CMK (cell line): ENCODE results near the gene RAC2.

Experiments used
- DNase-seq: peaks from one replicate; pipeline ENCODE4 v3.0.0-alpha.2; 2010; ENCODE audit warnings: low read depth

The RAC2 gene

DNA sequence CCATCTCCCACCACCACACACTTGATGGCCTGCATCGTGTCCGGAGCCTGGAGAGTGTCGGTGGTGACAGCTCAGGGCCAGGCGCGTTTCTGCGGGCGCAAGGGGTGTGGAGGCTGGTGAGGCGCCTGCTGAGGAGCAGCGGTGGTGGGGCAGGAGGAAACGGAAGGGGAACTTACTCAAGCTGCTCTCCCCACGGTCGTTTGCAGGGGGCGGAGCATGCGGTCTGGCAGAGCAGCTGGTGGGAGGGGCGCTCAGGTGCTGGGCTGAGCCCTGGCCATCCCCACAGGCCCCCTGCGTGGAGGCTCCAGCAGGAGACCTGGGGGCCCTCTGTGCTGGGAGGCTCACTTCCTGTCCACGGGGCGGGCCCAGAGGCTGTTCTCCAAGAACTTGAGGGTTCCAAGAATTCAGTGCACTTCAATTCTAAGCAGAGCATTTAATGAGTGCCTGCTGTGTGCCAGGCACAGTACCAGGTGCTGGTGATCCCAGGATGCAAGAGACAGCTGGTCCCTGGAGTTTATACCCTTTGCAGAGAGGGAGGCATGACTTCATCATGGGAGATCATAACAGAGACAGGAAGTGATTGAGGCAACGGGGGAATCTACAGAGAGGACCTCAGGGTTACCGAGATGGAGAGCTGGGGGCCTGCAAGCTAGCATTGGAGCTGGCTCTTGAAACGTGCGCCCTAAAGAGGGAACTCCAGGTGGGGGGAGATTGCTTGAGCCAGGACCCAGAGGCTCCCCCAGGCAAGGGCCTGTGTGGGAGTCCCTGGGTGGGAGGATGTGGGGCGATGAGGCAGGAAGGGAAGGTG lies at the start of gene RAC2:
TSS of gene RAC2 (minus strand) at position 156 of the 808 bp plus-strand sequence. CDS start at position 35, 121 bp downstream.
- DNase-seq: peak; percentile 98

GRCh38 chr22:37293172-37293571 lies 49.1 kb upstream of the RAC2 start:
- no peak for DNase-seq

DNA sequence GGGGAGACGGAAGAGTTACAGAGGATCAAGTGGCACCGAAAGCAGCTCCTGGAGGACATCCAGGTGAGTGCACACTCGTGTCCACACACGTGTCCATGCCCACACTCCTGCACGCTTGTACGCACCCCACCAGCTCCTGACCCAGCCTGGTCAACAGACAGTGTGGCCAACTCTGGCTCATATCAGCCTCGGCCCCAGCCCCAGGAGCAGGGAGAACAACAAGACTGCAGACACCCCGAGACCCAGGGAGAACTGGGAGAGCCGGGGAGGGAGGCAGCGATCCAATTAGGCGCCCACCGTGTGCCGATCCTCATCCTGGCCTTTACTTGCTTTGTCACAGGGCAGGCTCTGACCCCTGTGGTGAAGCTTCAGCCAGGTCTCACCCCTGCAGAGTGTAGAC lies 48.6 kb upstream of the RAC2 start:
- no peak for DNase-seq

- DNase-seq: no peak
Measured at GRCh38 chr22:37291559-37292298, 47.7 kb upstream of the RAC2 start.

DNA sequence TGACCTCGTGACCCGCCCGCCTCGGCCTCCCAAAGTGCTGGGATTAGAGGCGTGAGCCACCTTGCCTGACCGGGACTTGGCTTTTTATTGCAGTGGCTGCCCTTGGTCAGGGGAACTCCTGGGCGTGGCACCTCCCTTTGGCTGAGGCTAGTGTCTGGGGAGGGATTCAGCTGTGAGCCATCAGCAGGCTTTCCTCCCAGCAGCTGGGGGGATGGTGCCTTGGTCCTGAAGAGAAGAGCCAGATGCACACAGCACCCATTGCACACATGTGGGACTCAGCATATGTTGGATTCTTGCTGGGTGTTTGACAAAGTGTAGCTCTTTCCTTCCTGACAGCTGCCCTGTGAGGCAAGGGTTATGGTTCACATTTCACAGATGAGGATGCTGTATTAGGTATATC lies 46.7 kb upstream of the RAC2 start:
- DNase-seq: no peak

DNA sequence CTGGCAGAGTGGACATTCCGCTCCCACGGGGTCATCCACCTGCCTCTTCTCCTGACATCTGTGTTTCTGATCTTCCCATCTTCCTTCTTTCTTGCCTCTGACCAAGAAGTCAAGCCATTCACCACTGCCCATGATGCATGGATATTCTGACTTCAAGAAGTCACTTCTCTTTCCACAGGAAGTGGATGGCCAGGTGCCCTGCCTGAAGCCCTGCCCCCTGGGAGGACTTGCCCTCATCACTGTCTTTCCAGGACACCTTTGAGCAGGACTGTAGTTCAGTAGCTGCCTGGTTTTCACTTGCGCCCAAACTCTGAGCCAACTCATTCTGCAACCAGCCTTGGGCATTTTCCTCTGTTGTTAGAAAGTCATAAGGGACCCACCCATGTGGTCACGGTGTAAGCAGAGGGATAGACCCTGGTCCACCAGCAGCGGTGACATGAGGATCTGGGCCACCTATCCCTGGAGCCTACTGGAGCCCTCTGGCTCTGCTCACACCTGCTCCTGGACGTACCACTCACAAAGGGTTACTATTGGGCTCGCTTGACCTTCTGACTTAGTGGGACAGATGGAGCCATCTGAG lies 45.2 kb upstream of the RAC2 start:
- DNase-seq: no peak

- DNase-seq: no peak
Measured at GRCh38 chr22:37288521-37288920, 44.5 kb upstream of the RAC2 start.

DNA sequence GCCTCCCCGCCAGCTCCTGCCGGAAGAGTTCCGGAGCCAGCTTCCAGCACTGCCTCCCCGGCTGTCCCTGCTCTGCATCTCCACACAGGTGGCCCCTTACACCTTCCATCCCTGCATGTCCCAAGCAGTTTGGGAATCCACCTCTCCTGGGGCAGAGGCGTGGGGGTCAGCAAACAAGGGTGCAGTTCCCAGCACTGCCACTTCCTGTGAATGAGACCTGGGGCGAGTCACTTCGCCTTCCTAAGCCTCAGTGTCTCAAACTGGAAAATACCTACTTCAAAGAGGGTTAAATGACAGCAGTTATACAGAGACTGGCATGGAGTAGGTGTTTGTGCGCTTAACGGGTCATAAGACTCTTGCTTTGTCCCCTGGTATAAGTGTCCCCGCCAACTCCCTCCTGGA lies 43.5 kb upstream of the RAC2 start:
- no peak for DNase-seq

DNA sequence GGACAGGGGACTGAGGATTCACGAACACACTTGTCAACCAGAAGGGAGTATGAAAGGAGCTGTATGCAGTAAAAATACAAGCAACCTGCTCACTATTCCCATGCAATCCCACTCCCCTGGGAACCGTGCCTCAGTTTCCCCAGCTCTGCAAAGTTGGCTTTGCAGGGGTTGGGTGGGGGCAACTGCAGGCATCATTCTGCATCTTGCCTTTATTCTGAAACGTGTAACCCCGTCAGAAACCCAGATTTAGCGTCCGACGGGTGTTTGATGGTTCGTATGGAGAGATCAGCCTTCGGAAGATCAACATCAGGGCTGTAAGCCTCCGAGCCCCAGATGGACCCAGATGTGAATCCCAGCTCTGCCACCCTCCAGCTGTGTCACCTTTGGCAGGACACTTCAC lies 41.9 kb upstream of the RAC2 start:
- no peak for DNase-seq

DNA sequence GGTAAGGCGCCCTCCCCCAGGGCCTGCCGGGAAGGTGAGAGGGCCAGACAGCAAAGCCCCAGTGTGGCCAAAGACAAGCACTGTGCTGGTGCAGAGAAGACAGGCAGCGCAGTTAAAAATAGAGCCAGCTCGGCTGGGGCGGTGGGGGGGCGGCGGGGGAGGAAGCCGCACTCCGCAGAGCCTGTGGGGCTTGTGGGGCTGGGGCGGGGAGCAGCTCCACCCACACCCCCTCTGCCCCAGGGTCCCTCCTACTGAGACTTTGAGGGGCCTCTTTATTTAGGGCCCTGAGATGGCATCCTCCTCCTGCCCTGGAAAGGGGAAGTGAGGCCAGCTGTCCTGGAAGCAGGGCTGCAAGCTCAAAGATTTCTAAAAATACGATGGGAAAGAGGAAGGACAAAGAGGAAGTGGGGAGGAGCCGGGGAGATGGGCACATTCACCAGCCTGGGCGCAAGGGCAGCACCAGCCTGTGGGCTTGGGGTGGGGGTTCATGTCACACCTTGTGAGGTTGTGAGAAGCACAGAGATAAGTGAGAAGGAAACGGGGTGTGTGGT lies 40.8 kb upstream of the RAC2 start:
- peak; percentile 88 for DNase-seq

DNA sequence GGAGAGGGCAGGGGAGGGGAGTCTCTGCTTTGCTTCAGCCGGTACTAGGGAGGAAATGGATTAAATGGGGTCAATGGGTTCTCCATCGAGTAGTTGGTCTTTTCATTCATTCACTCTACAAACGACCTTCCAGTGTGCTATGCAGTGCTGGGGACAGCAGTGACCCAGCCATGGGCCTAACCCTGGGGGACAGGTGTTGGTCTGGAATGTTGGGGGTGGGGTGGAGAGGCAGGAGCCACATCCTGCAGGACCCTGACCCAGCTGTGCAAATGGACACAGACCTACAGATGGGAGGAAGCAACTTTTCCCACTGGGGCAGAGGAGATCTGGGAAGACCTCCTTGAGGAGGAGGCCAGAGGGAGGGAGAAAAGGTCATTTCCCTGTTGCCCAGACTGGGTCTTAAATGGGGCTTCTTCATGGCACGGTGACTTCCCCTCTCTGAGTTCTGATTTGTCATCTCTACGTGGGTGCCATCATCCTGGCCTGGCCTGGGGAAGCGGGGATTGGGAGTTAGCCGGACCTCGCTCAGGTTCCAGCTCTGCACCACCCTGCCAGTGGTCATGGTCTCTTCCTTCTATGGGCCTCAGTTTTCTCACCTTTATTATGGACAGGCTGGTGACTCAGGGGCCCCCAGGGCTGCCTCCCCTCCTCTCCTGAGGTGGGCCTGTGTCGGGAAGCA lies 40.2 kb upstream of the RAC2 start:
- DNase-seq: no peak

GRCh38 chr22:37283393-37283937 lies 39.4 kb upstream of the RAC2 start:
- DNase-seq: no peak

DNA sequence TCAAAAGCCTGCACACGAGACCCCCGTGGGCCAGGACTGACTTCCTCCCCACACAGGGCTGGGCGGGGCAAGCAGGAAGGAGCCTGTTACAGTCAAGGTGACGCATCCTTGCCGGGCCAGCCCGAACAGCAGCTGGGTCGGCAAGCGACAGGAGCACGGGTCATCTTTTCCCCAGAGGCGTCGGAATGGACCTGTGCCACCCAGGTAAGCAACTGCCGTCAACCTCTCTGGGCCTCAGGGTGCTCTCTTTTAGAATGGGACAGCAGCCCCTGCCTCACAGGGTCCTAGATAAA lies 38.3 kb upstream of the RAC2 start, which contains the start of gene CYTH4:
TSS of gene CYTH4 (plus strand) at position 124 of the 293 bp plus-strand sequence. CDS start at position 186, 62 bp downstream.
- DNase-seq: no peak

DNA sequence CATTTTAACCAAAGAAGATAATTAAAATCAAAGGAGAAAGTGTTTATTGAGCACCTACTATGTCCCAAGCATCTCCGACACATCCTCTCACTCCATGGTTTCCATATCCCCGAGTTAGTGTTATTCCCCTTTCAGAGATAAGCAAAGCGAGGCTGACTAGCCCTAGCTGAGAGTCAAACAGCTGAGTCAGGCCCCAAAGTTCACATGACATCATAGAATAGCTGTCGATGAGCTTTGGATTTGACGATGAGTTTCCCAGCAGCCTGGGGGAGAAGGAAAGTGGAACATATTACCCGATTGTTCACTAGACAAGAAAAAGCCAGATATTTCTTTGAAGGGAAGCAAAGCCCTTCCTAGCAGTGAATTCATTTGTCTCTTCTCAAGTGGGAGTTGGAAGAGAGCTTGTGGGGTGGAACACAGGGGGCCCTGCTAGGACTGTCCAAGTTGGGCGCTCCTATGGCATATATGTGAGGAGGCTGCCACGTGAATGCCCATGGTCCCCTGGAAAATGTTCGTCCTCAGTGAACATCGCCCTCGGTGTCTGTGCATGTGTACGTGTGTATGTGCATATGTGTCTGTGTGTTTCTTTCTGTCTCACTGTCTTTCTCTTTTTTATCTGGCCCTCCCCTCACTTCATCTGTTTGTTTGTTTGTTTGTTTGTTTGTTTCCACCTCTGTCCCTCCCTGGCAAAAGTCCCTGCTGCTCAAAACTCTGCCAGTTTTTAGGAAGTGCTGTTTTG lies 37.7 kb upstream of the RAC2 start:
- no peak for DNase-seq

GRCh38 chr22:37281195-37281594 lies 37.1 kb upstream of the RAC2 start:
- DNase-seq: no peak

GRCh38 chr22:37280718-37281117 lies 36.6 kb upstream of the RAC2 start:
- no peak for DNase-seq

- no peak for DNase-seq
Measured at GRCh38 chr22:37279331-37280181, 35.5 kb upstream of the RAC2 start.

GRCh38 chr22:37278261-37278660 lies 34.2 kb upstream of the RAC2 start:
- no peak for DNase-seq

GRCh38 chr22:37277384-37277783 lies 33.3 kb upstream of the RAC2 start:
- DNase-seq: no peak

GRCh38 chr22:37276776-37277175 lies 32.7 kb upstream of the RAC2 start:
- no peak for DNase-seq
